HCT116 (cell line): ENCODE data around the gene CCDC106. TPM values are rescaled to one million over a fixed set of nuclear protein-coding genes. Genes with fewer than 3 reads are reported as not detected.

Experiments
- ATAC-seq: fragments of 200-7000 bp; cut with Tn5 transposase; 2 replicates; pipeline ENCODE4 v1.9.1; 2020; ENCODE audit warnings: mild to moderate bottlenecking, moderate library complexity
- BruUV-seq: library from RNA; stranded (reverse); fragments of 400-500 nt; replicated peaks from 2 replicates; lab custom pipeline; 2021; lab: Mats Ljungman, UMichigan
- CTCF ChIA-PET: fragments of 300-600 bp; sonication (Branson Sonifier 250); formaldehyde crosslinking; loops from one replicate; lab custom pipeline; 2021; ENCODE audit warnings: antibody characterized with exemption; lab: Charles Lee
- POLR2A ChIA-PET: fragments of 300-600, 350-600 bp; sonication (Branson Sonifier 250); formaldehyde crosslinking; loops from one replicate; lab custom pipeline; 2021; ENCODE audit warnings: antibody characterized with exemption; lab: Charles Lee
- RAD21 ChIA-PET, 2 experiments: fragments of 300-600 bp; sonication (Branson Sonifier 250); formaldehyde crosslinking; loops; one replicate each; lab custom pipeline; 2023; ENCODE audit warnings: low total read pairs in 2 of 2; ENCODE audit not compliant: uncharacterized antibody in 2 of 2, unreplicated experiment in 2 of 2, low non-redundant PET in 1 of 2; lab: Charles Lee
- DNase-seq: peaks from one replicate; pipeline ENCODE4 v3.0.0-alpha.2; 2010; ENCODE audit warnings: low read depth, low spot score
- H2AFZ ChIP-seq: fragments of 200-600 bp; shearing (Covaris generic), sonication (generic); 2 replicates; pipeline ENCODE4 v1.6.1; 2017; ENCODE audit warnings: low read depth, mixed run types, mixed read lengths, antibody characterized with exemption, low read length; ENCODE audit not compliant: poor library complexity, severe bottlenecking
- H3K27ac ChIP-seq: 2 replicates; pipeline ENCODE4 v1.5.1; 2012; ENCODE audit warnings: low read depth, low read length
- H3K27me3 ChIP-seq: fragments of 200-600 bp; sonication (generic); 2 replicates; pipeline ENCODE4 v1.6.1; 2016; ENCODE audit warnings: mixed run types, low read length, mixed read lengths; ENCODE audit not compliant: insufficient read depth
- H3K36me3 ChIP-seq, 2 experiments: fragments of 200-500 bp in 1 of 2; fragments of 200-600 bp in 1 of 2; sonication (Bioruptor generic) in 1 of 2; sonication (generic) in 1 of 2; 2 replicates each; pipeline versions ENCODE4 v1.5.1 to v1.6.1; 2014 to 2016; ENCODE audit warnings: low read length in 2 of 2, inconsistent platforms in 1 of 2, mixed read lengths in 1 of 2, mixed run types in 1 of 2; ENCODE audit not compliant: insufficient read depth in 2 of 2, control insufficient read depth in 1 of 2
- H3K4me1 ChIP-seq, 2 experiments: fragments of 200-600 bp in 1 of 2; sonication (generic) in 1 of 2; 2 replicates each; pipeline versions ENCODE4 v1.5.1 to v1.6.1; 2012 to 2017; ENCODE audit warnings: low read length in 2 of 2, inconsistent platforms in 1 of 2, mild to moderate bottlenecking in 1 of 2, mixed read lengths in 1 of 2, mixed run types in 1 of 2, moderate library complexity in 1 of 2; ENCODE audit not compliant: insufficient read depth in 2 of 2, control insufficient read depth in 1 of 2
- H3K4me2 ChIP-seq: fragments of 200-600 bp; sonication (generic); 2 replicates; pipeline ENCODE4 v1.6.1; 2017; ENCODE audit warnings: mixed run types, low read length, mixed read lengths
- H3K4me3 ChIP-seq, 2 experiments: fragments of 200-600 bp in 1 of 2; sonication (generic) in 1 of 2; replicated peaks in 1 of 2; 2 replicates each; pipeline ENCODE4 v1.5.1; 2011 to 2016; ENCODE audit warnings: low read length in 2 of 2, control low read depth in 1 of 2, low read depth in 1 of 2, mild to moderate bottlenecking in 1 of 2, mixed read lengths in 1 of 2, mixed run types in 1 of 2
- H3K79me2 ChIP-seq: fragments of 200-600 bp; sonication (generic); 2 replicates; pipeline ENCODE4 v1.6.1; 2017; ENCODE audit warnings: mild to moderate bottlenecking, mixed run types, low read length, moderate library complexity, mixed read lengths; ENCODE audit not compliant: insufficient read depth
- H3K9ac ChIP-seq: fragments of 200-600 bp; sonication (generic); 2 replicates; pipeline ENCODE4 v1.6.1; 2016; ENCODE audit warnings: low read length, mixed read lengths
- H3K9me2 ChIP-seq: fragments of 200-600 bp; sonication (generic), shearing (Covaris generic); 2 replicates; pipeline ENCODE4 v1.6.1; 2017; ENCODE audit warnings: mixed run types, mild to moderate bottlenecking, moderate library complexity; ENCODE audit not compliant: insufficient read depth
- H3K9me3 ChIP-seq, 2 experiments: fragments of 200-500 bp in 1 of 2; fragments of 200-600 bp in 1 of 2; sonication (Bioruptor generic) in 1 of 2; sonication (generic) in 1 of 2; 2 replicates each; pipeline ENCODE4 v1.6.1; 2014 to 2017; ENCODE audit warnings: low read length in 2 of 2, mixed read lengths in 2 of 2, inconsistent platforms in 1 of 2, low read depth in 1 of 2, mild to moderate bottlenecking in 1 of 2, mixed run types in 1 of 2, moderate library complexity in 1 of 2; ENCODE audit not compliant: control insufficient read depth in 1 of 2, insufficient read depth in 1 of 2
- H4K20me1 ChIP-seq: fragments of 200-600 bp; sonication (generic), shearing (Covaris generic); 2 replicates; pipeline ENCODE4 v1.6.1; 2017; ENCODE audit warnings: mixed run types, mild to moderate bottlenecking, moderate library complexity; ENCODE audit not compliant: insufficient read depth
- EGR1 ChIP-seq: IDR thresholded peaks from 2 replicates; pipeline ENCODE4 v1.6.1; 2012; ENCODE audit warnings: low read depth
- ELF1 ChIP-seq: IDR thresholded peaks from 2 replicates; pipeline ENCODE4 v1.6.1; 2012; ENCODE audit warnings: low read depth, borderline replicate concordance
- EZH2 ChIP-seq: fragments of 200-600 bp; sonication (generic); IDR thresholded peaks from 2 replicates; pipeline ENCODE4 v1.6.1; 2017; ENCODE audit warnings: antibody characterized with exemption, mixed run types
- JUND ChIP-seq: IDR thresholded peaks from 2 replicates; pipeline ENCODE4 v1.6.1; 2012
- MAX ChIP-seq: IDR thresholded peaks from 2 replicates; pipeline ENCODE4 v1.6.1; 2012
- POLR2A ChIP-seq: IDR thresholded peaks from 2 replicates; pipeline ENCODE4 v1.7.0; 2011; ENCODE audit warnings: borderline replicate concordance; ENCODE audit not compliant: insufficient read depth, insufficient read length; ENCODE audit errors: extremely low read depth
- RAD21 ChIP-seq: IDR thresholded peaks from 2 replicates; pipeline ENCODE4 v1.6.1; 2012; ENCODE audit warnings: low read depth, mild to moderate bottlenecking
- SIN3A ChIP-seq: IDR thresholded peaks from 2 replicates; pipeline ENCODE4 v1.6.1; 2012; ENCODE audit warnings: low read depth
- SP1 ChIP-seq: IDR thresholded peaks from 2 replicates; pipeline ENCODE4 v1.6.1; 2012; ENCODE audit warnings: low read depth
- YY1 ChIP-seq: IDR thresholded peaks from 2 replicates; pipeline ENCODE4 v1.6.1; 2011; ENCODE audit warnings: low read length, low read depth, moderate library complexity, mild to moderate bottlenecking; ENCODE audit not compliant: insufficient replicate concordance; ENCODE audit errors: extremely low read depth
- ZFX ChIP-seq: fragments of 450-650 bp; IDR thresholded peaks from 2 replicates; pipeline ENCODE4 v1.6.1; 2017
- ZNF274 ChIP-seq: fragments of 200-500 bp; sonication (Bioruptor generic); IDR thresholded peaks from 2 replicates; pipeline ENCODE4 v1.6.1; 2014; ENCODE audit warnings: mild to moderate bottlenecking, low read depth, low read length, inconsistent platforms
- intact Hi-C: fragments of 100-400 bp; cut with micrococcal nuclease; formaldehyde crosslinking; loops from 2 replicates; pipeline ENCODE4 v1.10.0; 2022
- total RNA-seq: library from RNA; stranded (reverse); gene quantifications from one replicate; pipeline ENCODE4 v1.2.1, GENCODE V29; 2021; ENCODE audit not compliant: unreplicated experiment
- TF ChIP-seq, protein P1 (sequence below): IDR thresholded peaks from 2 replicates; pipeline ENCODE4 v1.6.1; 2012
- TF ChIP-seq, protein P2 (sequence below), 3 experiments: fragments of 200-600 bp in 1 of 3; sonication (generic) in 1 of 3; IDR thresholded peaks in 2 of 3; conservative IDR thresholded peaks in 1 of 3; 2 replicates each; pipeline ENCODE4 v1.5.1; 2012 to 2017; ENCODE audit warnings: low read depth in 2 of 3, low read length in 2 of 3, antibody characterized with exemption in 1 of 3, borderline replicate concordance in 1 of 3, control low read depth in 1 of 3, mild to moderate bottlenecking in 1 of 3, mixed read lengths in 1 of 3, mixed run types in 1 of 3, moderate library complexity in 1 of 3; ENCODE audit not compliant: insufficient read depth in 1 of 3
- TF ChIP-seq, protein P3 (sequence below): IDR thresholded peaks from 2 replicates; pipeline ENCODE4 v1.6.1; 2011; ENCODE audit warnings: mild to moderate bottlenecking, low read length, moderate library complexity; ENCODE audit not compliant: insufficient replicate concordance; ENCODE audit errors: extremely low read depth

The CCDC106 gene
- total RNA-seq, 1 experiment from 2014 or later, result 1.0 TPM

GRCh38 chr19:55694241-55694655 is 46.2 kb downstream of the CCDC106 start:
- H3K4me1 ChIP-seq, result no peaks in the 10 kb centered on the region
- ChIA-PET POLR2A (no interaction called here), CTCF (interaction anchor here (1.1 kb wide), 1 partner anchor 9 kb away, joined by 4 read pairs; no protein-coding TSS in a partner anchor), RAD21 (no interaction called here)
- H2AFZ ChIP-seq, result no peak overlapping the region
- no peak overlapping the region for H3K4me2 ChIP-seq
- intact Hi-C loops, result no loop called here
- TF ChIP-seq RAD21 (no peak), YY1 (no peak), ZFX (no peak), EZH2 (no peak), SIN3A (no peak), MAX (no peak), JUND (no peak), EGR1 (no peak), SP1 (no peak)
- TF ChIP-seq, protein P1, sequence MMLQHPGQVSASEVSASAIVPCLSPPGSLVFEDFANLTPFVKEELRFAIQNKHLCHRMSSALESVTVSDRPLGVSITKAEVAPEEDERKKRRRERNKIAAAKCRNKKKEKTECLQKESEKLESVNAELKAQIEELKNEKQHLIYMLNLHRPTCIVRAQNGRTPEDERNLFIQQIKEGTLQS, result no peak
- ATAC-seq (no peak), DNase-seq (no peak)
- H3K9ac ChIP-seq, result no peak overlapping the region
- no peak overlapping the region for H3K4me3 ChIP-seq
- H3K27ac ChIP-seq, result no peak overlapping the region
- no TSS peak for BruUV-seq
- H3K9me3 ChIP-seq, result no peaks in the 10 kb centered on the region
- no peaks in the 10 kb centered on the region for H3K27me3 ChIP-seq
- no peaks in the 10 kb centered on the region for H3K9me2 ChIP-seq
- H4K20me1 ChIP-seq, result no peaks in the 10 kb centered on the region
- H3K36me3 ChIP-seq, result peaks cover 28 to 32% of the 10 kb centered on the region in 2 experiments; a peak in 3 of 4 replicates
- no peaks in the 10 kb centered on the region for H3K79me2 ChIP-seq

- intact Hi-C loops, result no loop called here
- H3K4me3 ChIP-seq, result no peak overlapping the region
- no peak overlapping the region for H2AFZ ChIP-seq
- no peaks in the 10 kb centered on the region for H3K4me1 ChIP-seq
- H3K9me2 ChIP-seq, result no peaks in the 10 kb centered on the region
- H3K9ac ChIP-seq, result no peak overlapping the region
- BruUV-seq, result no TSS peak
- no peaks in the 10 kb centered on the region for H3K9me3 ChIP-seq
- ChIA-PET RAD21 (no interaction called here), CTCF (no interaction called here), POLR2A (no interaction called here)
- H3K36me3 ChIP-seq, result peaks cover 29 to 32% of the 10 kb centered on the region in 2 experiments; a peak in 3 of 4 replicates
- H3K79me2 ChIP-seq, result no peaks in the 10 kb centered on the region
- H3K4me2 ChIP-seq, result no peak overlapping the region
- H3K27ac ChIP-seq, result no peak overlapping the region
- no peaks in the 10 kb centered on the region for H4K20me1 ChIP-seq
- no peak for ATAC-seq
- H3K27me3 ChIP-seq, result no peaks in the 10 kb centered on the region
- DNase-seq, result no peak
- TF ChIP-seq ELF1, result no peak
- TF ChIP-seq POLR2A, result no peak
- TF ChIP-seq, protein P1, result no peak
- no peak for TF ChIP-seq ZFX
- TF ChIP-seq ZNF274, result no peak
- TF ChIP-seq, protein P2, sequence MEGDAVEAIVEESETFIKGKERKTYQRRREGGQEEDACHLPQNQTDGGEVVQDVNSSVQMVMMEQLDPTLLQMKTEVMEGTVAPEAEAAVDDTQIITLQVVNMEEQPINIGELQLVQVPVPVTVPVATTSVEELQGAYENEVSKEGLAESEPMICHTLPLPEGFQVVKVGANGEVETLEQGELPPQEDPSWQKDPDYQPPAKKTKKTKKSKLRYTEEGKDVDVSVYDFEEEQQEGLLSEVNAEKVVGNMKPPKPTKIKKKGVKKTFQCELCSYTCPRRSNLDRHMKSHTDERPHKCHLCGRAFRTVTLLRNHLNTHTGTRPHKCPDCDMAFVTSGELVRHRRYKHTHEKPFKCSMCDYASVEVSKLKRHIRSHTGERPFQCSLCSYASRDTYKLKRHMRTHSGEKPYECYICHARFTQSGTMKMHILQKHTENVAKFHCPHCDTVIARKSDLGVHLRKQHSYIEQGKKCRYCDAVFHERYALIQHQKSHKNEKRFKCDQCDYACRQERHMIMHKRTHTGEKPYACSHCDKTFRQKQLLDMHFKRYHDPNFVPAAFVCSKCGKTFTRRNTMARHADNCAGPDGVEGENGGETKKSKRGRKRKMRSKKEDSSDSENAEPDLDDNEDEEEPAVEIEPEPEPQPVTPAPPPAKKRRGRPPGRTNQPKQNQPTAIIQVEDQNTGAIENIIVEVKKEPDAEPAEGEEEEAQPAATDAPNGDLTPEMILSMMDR (IDR thresholded peaks at IDR 0.05 in 2 of 3, conservative IDR thresholded peaks at IDR 0.05 in 1 of 3; ENCODE audit: borderline replicate concordance in 1 of 3, insufficient read depth in 1 of 3, low read depth in 2 of 3, low read length in 2 of 3), result no peak
- TF ChIP-seq, protein P3, sequence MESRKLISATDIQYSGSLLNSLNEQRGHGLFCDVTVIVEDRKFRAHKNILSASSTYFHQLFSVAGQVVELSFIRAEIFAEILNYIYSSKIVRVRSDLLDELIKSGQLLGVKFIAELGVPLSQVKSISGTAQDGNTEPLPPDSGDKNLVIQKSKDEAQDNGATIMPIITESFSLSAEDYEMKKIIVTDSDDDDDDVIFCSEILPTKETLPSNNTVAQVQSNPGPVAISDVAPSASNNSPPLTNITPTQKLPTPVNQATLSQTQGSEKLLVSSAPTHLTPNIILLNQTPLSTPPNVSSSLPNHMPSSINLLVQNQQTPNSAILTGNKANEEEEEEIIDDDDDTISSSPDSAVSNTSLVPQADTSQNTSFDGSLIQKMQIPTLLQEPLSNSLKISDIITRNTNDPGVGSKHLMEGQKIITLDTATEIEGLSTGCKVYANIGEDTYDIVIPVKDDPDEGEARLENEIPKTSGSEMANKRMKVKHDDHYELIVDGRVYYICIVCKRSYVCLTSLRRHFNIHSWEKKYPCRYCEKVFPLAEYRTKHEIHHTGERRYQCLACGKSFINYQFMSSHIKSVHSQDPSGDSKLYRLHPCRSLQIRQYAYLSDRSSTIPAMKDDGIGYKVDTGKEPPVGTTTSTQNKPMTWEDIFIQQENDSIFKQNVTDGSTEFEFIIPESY, result no peak
Observed at GRCh38 chr19:55694656-55695491, 46.9 kb downstream of the CCDC106 start.
